Epidermal melanocyte (primary cell): ENCODE measurements around the gene OSBPL5.

ENCODE experiments used
- DNase-seq: peaks from one replicate; pipeline ENCODE4 v3.0.0; 2011; ENCODE audit warnings: low spot score; ENCODE audit not compliant: insufficient read length

The OSBPL5 gene

DNA sequence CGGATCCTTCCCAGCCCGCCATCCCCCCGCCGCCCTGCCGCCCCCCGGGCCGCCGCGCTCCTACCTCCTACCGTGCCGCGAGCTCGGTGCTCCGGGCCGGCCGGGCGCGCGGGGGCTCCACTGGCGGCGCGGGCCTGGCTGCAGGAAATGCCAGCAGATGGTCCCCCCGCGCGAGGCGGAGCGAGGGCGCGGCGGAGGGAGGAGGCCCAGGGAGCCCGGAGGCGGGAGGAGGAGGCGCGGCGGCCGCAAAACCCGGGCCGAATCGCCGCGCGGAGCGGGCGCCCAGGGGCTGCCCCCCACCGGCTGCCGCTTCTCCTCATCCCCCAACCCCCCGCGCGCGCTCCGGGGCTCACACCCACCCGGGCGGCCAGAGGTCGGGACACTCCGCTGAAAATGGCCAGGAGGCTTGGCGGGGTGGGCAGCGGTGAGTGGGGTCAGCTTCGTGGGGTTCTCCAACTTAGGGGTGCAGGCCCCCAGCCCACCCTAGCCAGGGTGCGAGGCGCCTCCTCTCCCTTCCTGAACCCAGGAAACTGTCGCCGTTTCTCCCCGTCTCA lies at the start of gene OSBPL5:
Gene OSBPL5 (minus strand): TSS at position 159 of the 554 bp plus-strand sequence. CDS start 36,162 bp downstream, outside the sequence.
- peak; percentile 61 for DNase-seq

- DNase-seq = no peak
Measured at GRCh38 chr11:3214420-3214699, 49.2 kb upstream of the OSBPL5 start.

DNA sequence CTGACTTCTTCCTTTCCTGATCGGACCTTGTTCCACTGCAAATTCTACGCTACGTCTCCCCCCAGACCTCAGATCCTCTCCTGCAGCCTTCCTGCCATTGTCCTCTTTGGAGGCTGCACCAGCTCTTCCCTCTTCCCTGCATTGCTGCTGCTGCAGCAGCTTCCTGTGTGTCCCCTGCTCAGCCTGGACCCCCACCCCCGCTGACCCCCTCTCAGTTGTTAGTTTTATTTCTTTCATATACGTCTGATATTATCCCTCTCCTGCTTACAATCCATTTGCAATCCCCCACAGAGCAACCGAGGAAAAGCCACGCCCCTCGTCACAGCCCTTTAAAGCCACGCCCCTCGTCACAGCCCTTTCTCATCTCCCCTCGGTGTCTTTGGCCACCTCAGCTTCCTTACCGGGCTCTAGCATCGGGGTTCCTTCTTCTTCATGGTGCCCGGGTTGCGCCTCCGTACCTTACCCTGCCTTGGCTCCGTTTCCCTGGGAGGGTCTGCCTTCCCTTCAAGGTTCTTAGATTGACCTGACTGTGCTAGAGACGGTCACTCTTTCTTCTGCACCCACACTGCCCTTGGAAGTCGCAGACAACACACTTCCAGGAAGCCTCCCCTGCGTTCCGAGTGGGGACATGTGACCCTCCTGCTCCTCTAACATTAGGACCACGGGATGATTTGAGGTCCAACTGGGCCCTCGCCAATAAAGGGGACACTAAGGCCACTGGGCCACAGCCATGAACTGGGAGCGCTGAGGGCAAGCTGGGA lies 48.7 kb upstream of the OSBPL5 start:
- DNase-seq = no peak

GRCh38 chr11:3208272-3208671 lies 43.2 kb upstream of the OSBPL5 start:
- DNase-seq = no peak

GRCh38 chr11:3207526-3208189 lies 42.5 kb upstream of the OSBPL5 start:
- no peak for DNase-seq

GRCh38 chr11:3206922-3207204 lies 41.8 kb upstream of the OSBPL5 start:
- no peak for DNase-seq

DNA sequence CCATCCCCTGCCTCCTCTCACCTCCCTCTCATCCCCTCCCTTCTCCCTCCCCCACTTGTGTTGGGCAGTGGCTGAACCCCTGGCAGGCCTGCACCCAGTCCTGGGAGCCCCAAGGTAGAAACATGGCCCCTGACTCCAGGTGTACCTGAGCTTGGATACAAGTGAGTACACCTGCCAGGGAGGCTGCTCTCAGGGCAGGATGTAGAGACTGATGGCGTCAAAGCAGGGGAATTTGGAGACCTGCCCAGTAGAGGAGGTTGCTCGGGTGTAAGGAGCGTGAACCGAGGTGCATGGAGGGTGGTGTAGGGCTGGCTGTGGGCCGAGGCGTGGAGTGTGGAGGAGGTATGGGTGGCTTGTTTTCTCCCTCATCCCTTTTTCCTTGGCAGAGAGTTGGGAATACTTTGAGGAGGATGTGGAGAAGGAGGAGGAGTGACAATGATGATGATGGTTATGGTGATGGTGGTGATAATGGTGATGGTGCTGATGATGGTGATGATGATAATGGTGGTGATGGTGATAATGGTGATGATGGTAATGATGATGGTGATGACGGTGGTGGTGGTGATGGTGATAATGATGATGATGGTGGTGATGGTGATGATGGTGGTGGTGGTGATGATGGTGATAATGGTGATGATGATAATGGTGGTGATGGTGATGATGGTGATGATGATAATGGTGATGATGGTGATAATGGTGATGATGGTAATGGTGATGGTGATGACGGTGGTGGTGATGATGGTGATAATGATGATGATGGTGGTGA lies 41.2 kb upstream of the OSBPL5 start:
- no peak for DNase-seq

GRCh38 chr11:3205261-3206155 lies 40.4 kb upstream of the OSBPL5 start:
- DNase-seq = no peak

DNA sequence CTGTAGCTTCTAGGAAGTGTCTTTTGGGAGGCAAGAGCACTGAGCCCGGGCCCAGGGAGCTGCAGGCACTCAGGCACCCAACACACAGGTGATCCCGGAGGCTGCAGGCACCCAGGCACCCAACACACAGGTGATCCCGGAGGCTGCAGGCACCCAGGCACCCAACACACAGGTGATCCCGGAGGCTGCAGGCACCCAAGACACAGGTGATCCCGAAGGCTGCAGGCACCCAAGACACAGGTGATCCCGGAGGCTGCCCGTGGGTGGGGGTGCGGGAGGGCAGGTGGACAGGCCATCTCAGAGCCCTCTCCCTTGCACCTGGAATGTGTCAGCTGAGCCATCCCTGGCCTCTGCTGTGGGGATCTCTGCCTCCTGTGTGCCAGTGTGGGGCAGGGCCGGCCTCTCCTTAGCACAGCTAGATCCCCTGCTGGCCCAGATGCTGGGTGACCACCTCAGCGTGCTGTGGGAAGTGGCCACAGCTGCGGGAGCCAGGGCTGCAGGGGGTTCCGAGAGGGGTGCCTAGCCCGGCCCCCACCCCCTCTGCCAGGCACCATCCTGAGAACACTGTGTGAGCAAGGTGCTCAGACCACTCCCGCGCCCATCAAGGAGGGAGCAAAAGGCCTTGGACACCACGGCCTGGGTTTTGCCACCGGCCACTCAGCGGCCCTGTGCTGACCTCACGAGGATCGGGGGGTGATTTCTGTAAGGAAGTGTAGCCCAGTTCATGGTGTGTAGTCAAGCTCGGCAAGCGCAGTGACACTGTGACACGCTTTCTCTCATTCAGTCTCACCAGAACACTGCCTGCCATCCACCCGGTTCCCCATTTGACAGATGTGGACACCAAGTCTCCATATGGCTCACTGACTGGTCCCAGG lies 39.3 kb upstream of the OSBPL5 start:
- no peak for DNase-seq

GRCh38 chr11:3203221-3204043 lies 38.3 kb upstream of the OSBPL5 start:
- no peak for DNase-seq

DNA sequence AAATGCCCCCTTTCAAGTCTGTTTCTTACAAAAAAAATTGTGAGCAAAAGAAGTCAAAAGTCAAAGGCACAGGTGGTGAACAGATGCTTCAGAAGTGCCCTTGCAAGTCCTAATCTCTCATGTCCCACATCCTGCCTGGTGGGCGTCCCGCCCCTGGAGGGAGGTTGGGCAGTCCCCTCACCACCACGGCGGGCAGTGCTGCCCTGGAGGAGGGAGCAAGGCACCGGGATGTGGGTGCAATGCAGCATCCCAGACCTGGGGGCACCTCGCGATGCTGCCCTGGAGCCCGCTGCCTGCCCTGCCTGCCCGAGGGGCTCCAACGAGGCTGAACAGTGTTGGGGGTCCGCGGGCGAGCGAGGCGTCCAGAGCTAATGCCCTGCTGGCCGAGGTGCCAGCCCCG lies 37.6 kb upstream of the OSBPL5 start:
- DNase-seq = no peak

GRCh38 chr11:3202305-3202704 lies 37.2 kb upstream of the OSBPL5 start:
- no peak for DNase-seq

DNA sequence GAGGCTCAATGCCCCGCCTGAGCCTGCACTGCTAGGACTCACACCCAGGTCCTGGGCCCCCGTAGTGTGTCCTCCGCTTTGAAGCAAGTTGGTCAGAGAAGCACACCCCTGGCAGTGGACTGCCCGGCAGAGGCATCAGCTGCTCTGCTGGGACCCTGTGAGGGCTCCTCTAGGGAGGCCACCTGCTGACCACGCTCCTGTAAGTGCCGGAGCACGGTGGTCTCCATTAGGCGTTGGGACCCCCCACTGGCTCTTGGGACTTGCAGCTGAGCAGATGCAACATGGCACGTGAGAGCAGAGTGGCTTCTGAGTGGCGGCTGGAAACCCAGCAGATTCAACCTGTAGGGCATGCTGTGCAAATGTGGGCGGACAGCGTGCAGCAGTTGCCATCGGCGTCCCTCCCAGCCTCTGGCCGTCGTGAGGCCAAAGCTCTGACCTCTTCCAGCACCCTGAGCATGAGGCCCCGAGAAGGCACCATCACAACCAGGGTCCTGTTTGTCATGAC lies 36.6 kb upstream of the OSBPL5 start:
- DNase-seq = no peak

DNA sequence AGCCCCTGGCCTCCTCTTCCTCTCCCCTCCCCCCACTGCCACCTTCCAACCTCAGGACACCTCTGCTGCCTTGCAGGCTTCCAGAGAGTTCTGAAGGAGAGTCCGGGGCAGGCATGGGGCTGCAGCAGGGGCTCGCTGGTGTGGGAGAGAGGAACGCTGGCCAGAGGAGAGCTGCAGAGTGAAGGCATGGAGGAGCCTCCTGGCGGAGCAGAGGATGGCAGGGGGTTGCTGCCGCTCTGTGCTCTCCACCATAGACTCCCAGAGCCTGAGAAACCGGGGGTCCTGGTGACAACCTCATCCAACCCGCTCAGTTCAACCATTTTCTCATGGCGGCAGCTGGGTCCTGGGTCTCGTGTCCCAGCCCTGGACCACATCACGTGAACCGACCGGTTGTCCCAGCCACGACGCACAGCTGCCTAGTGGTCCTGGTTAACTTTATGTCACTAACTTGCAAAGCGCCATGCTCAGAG lies 36.0 kb upstream of the OSBPL5 start:
- DNase-seq = no peak

DNA sequence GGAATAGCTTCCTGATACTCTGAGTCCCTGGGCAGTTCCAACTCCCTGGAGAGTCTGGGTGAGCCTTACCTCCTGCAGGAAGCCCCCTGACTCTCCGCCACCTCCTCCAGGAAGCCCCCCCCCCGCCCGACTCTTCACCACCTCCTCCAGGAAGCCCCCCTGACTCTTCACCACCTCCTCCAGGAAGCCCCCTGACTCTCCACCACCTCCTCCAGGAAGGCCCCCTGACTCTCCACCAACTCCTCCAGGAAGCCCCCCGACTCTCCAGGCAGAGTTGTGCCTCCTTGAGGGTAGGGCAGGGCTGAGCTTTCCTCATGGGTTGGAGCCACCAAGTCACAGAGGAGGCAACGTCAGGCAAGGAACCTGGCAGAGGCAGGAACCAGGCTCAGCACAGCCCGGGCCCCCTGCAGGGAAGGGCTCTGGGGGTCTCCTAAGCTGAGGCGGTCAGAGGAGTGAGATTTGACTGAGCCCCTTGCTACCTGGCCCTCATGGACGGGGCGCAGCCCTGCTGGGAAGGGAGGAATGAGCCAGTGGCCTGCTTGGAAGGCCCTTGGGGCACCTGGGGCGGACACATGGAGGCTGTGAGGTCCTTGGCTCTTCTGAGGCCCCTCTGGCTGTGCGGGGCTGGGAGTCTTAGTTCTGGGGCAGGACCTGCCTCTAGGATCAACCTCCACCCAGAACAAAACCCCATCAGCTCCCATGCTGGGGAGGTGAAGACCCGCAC lies 35.4 kb upstream of the OSBPL5 start:
- no peak for DNase-seq

GRCh38 chr11:3199537-3200295 lies 34.6 kb upstream of the OSBPL5 start:
- no peak for DNase-seq

DNA sequence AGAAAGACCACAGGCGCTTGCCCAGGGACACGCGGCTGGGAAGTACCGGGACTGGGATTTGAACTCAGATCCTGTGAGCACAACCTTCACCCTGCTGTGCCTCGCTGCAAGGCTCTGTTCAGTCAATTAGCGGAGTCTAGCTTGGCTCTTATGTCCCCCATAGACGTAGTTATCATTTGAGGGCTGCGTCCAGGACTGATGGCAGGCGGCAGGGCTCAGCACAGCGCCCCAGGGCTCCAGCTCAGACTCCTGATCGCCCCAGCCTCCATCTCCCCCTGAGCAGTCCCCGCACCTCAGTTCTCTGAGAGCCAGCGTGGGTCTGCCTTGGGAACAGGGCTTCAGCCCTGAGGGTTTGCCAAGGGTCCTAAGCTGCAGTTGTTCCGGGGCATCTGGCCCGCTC lies 33.7 kb upstream of the OSBPL5 start:
- DNase-seq = no peak
